ENCODE measurements around the gene ZNF536.

DNA sequence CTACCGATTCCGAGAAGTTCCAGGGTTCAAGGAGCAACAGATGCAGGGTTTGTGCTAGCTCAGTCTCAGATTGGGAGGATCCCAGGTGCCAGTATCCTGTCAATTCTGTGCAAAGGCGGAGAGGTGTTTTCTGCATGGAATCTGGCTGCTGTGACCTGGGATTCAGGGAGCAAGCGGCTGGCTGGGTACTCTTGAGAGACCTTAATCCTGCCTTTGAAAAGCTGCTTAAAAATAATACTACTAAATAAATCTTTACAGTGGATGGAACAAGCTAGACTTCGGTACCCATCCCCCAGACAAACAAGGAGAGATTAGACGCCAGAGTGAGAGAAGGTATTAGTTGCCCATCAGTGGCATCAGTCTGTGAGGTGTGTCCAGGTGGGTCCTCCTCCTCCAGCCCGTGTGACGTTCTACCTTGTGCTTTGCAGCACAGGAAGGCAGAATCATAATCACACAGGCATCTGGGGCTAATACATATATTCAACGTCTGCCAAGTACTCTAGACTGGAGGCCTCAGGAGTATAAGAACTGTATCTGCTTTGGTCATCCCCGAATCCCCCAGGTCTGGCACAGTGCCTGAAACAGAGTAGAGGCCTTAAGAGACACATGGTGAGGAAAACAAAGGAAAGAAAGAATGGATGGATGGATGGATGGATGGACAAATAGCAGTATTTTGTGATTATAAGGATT, 230.6 kb downstream of the ZNF536 start:
- no peak for TF ChIP-seq EZH2 (IDR thresholded peaks at IDR 0.05; ENCODE audit: low read length)
- TF ChIP-seq, protein P1, sequence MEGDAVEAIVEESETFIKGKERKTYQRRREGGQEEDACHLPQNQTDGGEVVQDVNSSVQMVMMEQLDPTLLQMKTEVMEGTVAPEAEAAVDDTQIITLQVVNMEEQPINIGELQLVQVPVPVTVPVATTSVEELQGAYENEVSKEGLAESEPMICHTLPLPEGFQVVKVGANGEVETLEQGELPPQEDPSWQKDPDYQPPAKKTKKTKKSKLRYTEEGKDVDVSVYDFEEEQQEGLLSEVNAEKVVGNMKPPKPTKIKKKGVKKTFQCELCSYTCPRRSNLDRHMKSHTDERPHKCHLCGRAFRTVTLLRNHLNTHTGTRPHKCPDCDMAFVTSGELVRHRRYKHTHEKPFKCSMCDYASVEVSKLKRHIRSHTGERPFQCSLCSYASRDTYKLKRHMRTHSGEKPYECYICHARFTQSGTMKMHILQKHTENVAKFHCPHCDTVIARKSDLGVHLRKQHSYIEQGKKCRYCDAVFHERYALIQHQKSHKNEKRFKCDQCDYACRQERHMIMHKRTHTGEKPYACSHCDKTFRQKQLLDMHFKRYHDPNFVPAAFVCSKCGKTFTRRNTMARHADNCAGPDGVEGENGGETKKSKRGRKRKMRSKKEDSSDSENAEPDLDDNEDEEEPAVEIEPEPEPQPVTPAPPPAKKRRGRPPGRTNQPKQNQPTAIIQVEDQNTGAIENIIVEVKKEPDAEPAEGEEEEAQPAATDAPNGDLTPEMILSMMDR (optimal IDR thresholded peaks at IDR 0.05 in 1 of 3, IDR thresholded peaks at IDR 0.05 in 1 of 3, conservative IDR thresholded peaks at IDR 0.05 in 1 of 3; ENCODE audit: extremely low read depth in 1 of 3, insufficient read depth in 2 of 3, low read length in 3 of 3), result no peak

Measured in keratinocyte (primary cell).